B cell (primary cell): ENCODE measurements around the gene WDR82. TPM values are rescaled to one million over a fixed set of nuclear protein-coding genes. Genes with fewer than 3 reads are reported as not detected.

ENCODE experiments used
- ATAC-seq: fragments of 200-7000 bp; cut with Tn5 transposase; one replicate; pipeline ENCODE4 v1.10.0; 2021; ENCODE audit warnings: low read depth, mild to moderate bottlenecking, moderate number of reproducible peaks, moderate library complexity
- CTCF ChIA-PET: fragments of 350-600 bp; sonication (Branson Sonifier 250); formaldehyde crosslinking; loops from one replicate; lab custom pipeline; 2021; ENCODE audit warnings: antibody characterized with exemption, inconsistent platforms; lab: Charles Lee
- POLR2A ChIA-PET: fragments of 350-600 bp; sonication (Branson Sonifier 250); formaldehyde crosslinking; loops from one replicate; lab custom pipeline; 2021; ENCODE audit warnings: antibody characterized with exemption; lab: Charles Lee
- DNase-seq: peaks from one replicate; pipeline ENCODE4 v3.0.0; 2013
- H2AFZ ChIP-seq: 2 replicates; pipeline ENCODE4 v1.6.1; 2012; ENCODE audit warnings: mild to moderate bottlenecking, low read depth, low read length; ENCODE audit not compliant: insufficient read depth, poor library complexity, severe bottlenecking
- H3K27ac ChIP-seq, 2 donors: 1 replicate in 1 of 2; 2 replicates in 1 of 2; pipeline ENCODE4 v1.5.1; 2012 to 2013; ENCODE audit warnings: low read length in 2 of 2, mild to moderate bottlenecking in 2 of 2, moderate library complexity in 1 of 2
- H3K27me3 ChIP-seq, 4 experiments: fragments of 200-600 bp in 1 of 4; sonication (generic) in 1 of 4; replicated peaks in 1 of 4; 1 replicate in 2 of 4; 2 replicates in 2 of 4; pipeline versions ENCODE4 v1.6.1 to v1.7.0; 2013 to 2016; ENCODE audit warnings: low read length in 3 of 4, mild to moderate bottlenecking in 2 of 4, mixed read lengths in 1 of 4, moderate library complexity in 1 of 4; ENCODE audit not compliant: insufficient read depth in 4 of 4, control insufficient read depth in 3 of 4; ENCODE audit errors: control extremely low read depth in 1 of 4
- H3K36me3 ChIP-seq, 2 experiments: replicated peaks in 1 of 2; 1 replicate in 1 of 2; 2 replicates in 1 of 2; pipeline versions ENCODE4 v1.6.1 to v1.7.1; 2013; ENCODE audit warnings: low read length in 1 of 2; ENCODE audit not compliant: insufficient read depth in 2 of 2, control insufficient read depth in 1 of 2; ENCODE audit errors: control extremely low read depth in 1 of 2, extremely low read depth in 1 of 2
- H3K4me1 ChIP-seq, 2 donors: fragments of 200-600 bp in 1 of 2; sonication (generic) in 1 of 2; 1 replicate in 1 of 2; 2 replicates in 1 of 2; pipeline versions ENCODE4 v1.5.1 to v1.6.1; 2013 to 2017; ENCODE audit warnings: low read length in 2 of 2; ENCODE audit not compliant: control insufficient read depth in 2 of 2, insufficient read depth in 2 of 2
- H3K4me2 ChIP-seq: replicated peaks from 2 replicates; pipeline ENCODE3; 2012; ENCODE audit warnings: mild to moderate bottlenecking, low read depth, low read length; ENCODE audit not compliant: poor library complexity, severe bottlenecking
- H3K4me3 ChIP-seq, 5 experiments: fragments of 200-600 bp in 1 of 5; sonication (generic) in 1 of 5; 1 replicate in 3 of 5; 2 replicates in 2 of 5; pipeline versions ENCODE4 v1.5.1 to v1.7.0; 2011 to 2016; ENCODE audit warnings: low read length in 4 of 5, mild to moderate bottlenecking in 4 of 5, low read depth in 2 of 5, control low read depth in 1 of 5, moderate library complexity in 1 of 5; ENCODE audit not compliant: insufficient read depth in 1 of 5; ENCODE audit errors: control extremely low read depth in 1 of 5, extremely low read depth in 1 of 5
- H3K79me2 ChIP-seq: fragments of 200-600 bp; sonication (generic); one replicate; pipeline ENCODE4 v1.6.0; 2016; ENCODE audit warnings: low read length; ENCODE audit not compliant: control insufficient read depth, insufficient read depth
- H3K9ac ChIP-seq: fragments of 200-600 bp; sonication (generic); 2 replicates; pipeline ENCODE4 v1.6.1; 2017; ENCODE audit warnings: mild to moderate bottlenecking, low read length, moderate library complexity
- H3K9me3 ChIP-seq, 3 donors: one replicate each; pipeline versions ENCODE4 v1.6.1 to v1.7.1; 2013; ENCODE audit warnings: low read length in 2 of 3; ENCODE audit not compliant: control insufficient read depth in 2 of 3, insufficient read depth in 1 of 3; ENCODE audit errors: control extremely low read depth in 1 of 3
- H4K20me1 ChIP-seq: 2 replicates; pipeline ENCODE4 v1.6.0; 2012; ENCODE audit warnings: mild to moderate bottlenecking, low read length; ENCODE audit not compliant: insufficient read depth, control insufficient read depth, poor library complexity, severe bottlenecking
- H3K27ac Mint-ChIP-seq: one replicate; pipeline ENCODE4 v1.8.0; 2021; ENCODE audit warnings: mixed read lengths
- H3K27me3 Mint-ChIP-seq: one replicate; pipeline ENCODE4 v1.8.0; 2021; ENCODE audit warnings: mixed read lengths
- H3K4me1 Mint-ChIP-seq: one replicate; pipeline ENCODE4 v1.8.0; 2021; ENCODE audit warnings: mixed read lengths
- H3K4me3 Mint-ChIP-seq: one replicate; pipeline ENCODE4 v1.8.0; 2021; ENCODE audit warnings: mixed read lengths
- H3K9me3 Mint-ChIP-seq: one replicate; pipeline ENCODE4 v1.8.0; 2022; ENCODE audit warnings: mixed read lengths; ENCODE audit not compliant: insufficient read depth
- CTCF ChIP-seq: fragments of 200-600 bp; IDR thresholded peaks from one replicate; pipeline ENCODE4 v1.8.0; 2022; ENCODE audit warnings: antibody characterized with exemption, mild to moderate bottlenecking
- EZH2 ChIP-seq: IDR thresholded peaks from 2 replicates; pipeline ENCODE4 v1.6.1; 2012; ENCODE audit warnings: borderline replicate concordance, low read depth, mild to moderate bottlenecking, moderate library complexity, low read length; ENCODE audit not compliant: insufficient read depth, poor library complexity, severe bottlenecking
- WGBS: methylation state at CpG from one replicate; pipeline ENCODE4 v1.1.5; 2013; ENCODE audit warnings: missing lambda C conversion rate; ENCODE audit not compliant: insufficient coverage; 5-methylcytosine and 5-hydroxymethylcytosine counted together
- intact Hi-C: fragments of 100-400 bp; cut with micrococcal nuclease; formaldehyde crosslinking; loops from one replicate; pipeline ENCODE4 v1.10.0; 2022
- polyA plus RNA-seq: library from polyadenylated mRNA; depleted of rRNA; stranded (reverse); fragments of >200 nt; gene quantifications from 2 replicates; pipeline ENCODE4 v1.2.3, GENCODE V29; 2012
- total RNA-seq, 2 donors: library from RNA; stranded (reverse); fragments of 120-200 nt in 1 of 2; gene quantifications; 1 replicate in 1 of 2; 2 replicates in 1 of 2; pipeline versions ENCODE4 v1.2.3 to v1.2.4, GENCODE V29; 2013 to 2022

The WDR82 gene
- total and polyA plus RNA-seq, 2 donors (not counting 1 experiment from before 2014, with no cell fraction given), result 27.8 to 101 TPM

GRCh38 chr3:52248816-52249547, 29.5 kb downstream of the WDR82 start:
- Histone ChIP-seq H2AFZ (no peak overlapping the region), H3K9me3 (no peaks in the 10 kb centered on the region), H4K20me1 (peaks cover 5% of the 10 kb centered on the region), H3K79me2 (no peaks in the 10 kb centered on the region), H3K4me2 (no peak overlapping the region), H3K27ac (peak overlapping the region in 1 of 2 donors; percentile 9), H3K4me3 (no peak overlapping the region), H3K36me3 (peaks cover 0 to 34% of the 10 kb centered on the region in 2 experiments), H3K9ac (no peak overlapping the region), H3K27me3 (no peaks in the 10 kb centered on the region), H3K4me1 (peaks cover 43 to 52% of the 10 kb centered on the region in 2 donors)
- intact Hi-C loops, result no loop called here
- no peak overlapping the region for H3K4me3 Mint-ChIP-seq
- H3K27me3 Mint-ChIP-seq, result no peaks in the 10 kb centered on the region
- peaks cover 58% of the 10 kb centered on the region for H3K4me1 Mint-ChIP-seq
- CTCF ChIA-PET, result interaction anchor here (0.5 to 2.4 kb wide), 4 partner anchors 15 to 90 kb away, joined by 4 to 13 read pairs (median 5); no protein-coding TSS in a partner anchor
- ATAC-seq (no peak), DNase-seq (no peak)
- POLR2A ChIA-PET, result interaction anchor here (0.9 to 1.3 kb wide), 3 partner anchors 10 to 31 kb away, joined by 4 to 6 read pairs (median 5); partner anchors contain the start of genes TWF2 and WDR82
- no peaks in the 10 kb centered on the region for H3K9me3 Mint-ChIP-seq
- 91% methylated on average over 10 of the region's 10 CpGs for WGBS
- no peak for TF ChIP-seq EZH2
- no peak for TF ChIP-seq CTCF
- H3K27ac Mint-ChIP-seq, result peak overlapping the region; percentile 39

- ATAC-seq (no peak), DNase-seq (no peak)
- peak overlapping the region; percentile 76 for H3K27ac Mint-ChIP-seq
- CTCF ChIA-PET, result interaction anchor here (0.5 to 2.4 kb wide), 3 partner anchors 16 to 38 kb away, joined by 4 to 13 read pairs (median 6); no protein-coding TSS in a partner anchor
- no peaks in the 10 kb centered on the region for H3K9me3 ChIP-seq
- peaks cover 0 to 33% of the 10 kb centered on the region in 2 experiments for H3K36me3 ChIP-seq
- H3K9ac ChIP-seq, result no peak overlapping the region
- H3K9me3 Mint-ChIP-seq, result no peaks in the 10 kb centered on the region
- H2AFZ ChIP-seq, result no peak overlapping the region
- H3K27me3 Mint-ChIP-seq, result no peaks in the 10 kb centered on the region
- no peak overlapping the region for H3K4me3 Mint-ChIP-seq
- peaks cover 43 to 52% of the 10 kb centered on the region in 2 donors for H3K4me1 ChIP-seq
- POLR2A ChIA-PET, result interaction anchor here (0.7 to 1.3 kb wide), 3 partner anchors 9 to 93 kb away, joined by 4 to 6 read pairs (median 5); partner anchors contain the start of genes TWF2 and WDR82
- H4K20me1 ChIP-seq, result no peaks in the 10 kb centered on the region
- H3K27me3 ChIP-seq, result no peaks in the 10 kb centered on the region
- H3K4me1 Mint-ChIP-seq, result peaks cover 58% of the 10 kb centered on the region
- H3K4me3 ChIP-seq, result no peak overlapping the region
- no peaks in the 10 kb centered on the region for H3K79me2 ChIP-seq
- H3K27ac ChIP-seq, result peak overlapping the region; percentile 2 to 40
- no peak overlapping the region for H3K4me2 ChIP-seq
- 98% methylated on average over 10 of the region's 10 CpGs for WGBS
- TF ChIP-seq CTCF (no peak), EZH2 (no peak)
- intact Hi-C loops, result no loop called here
Measured at GRCh38 chr3:52248165-52248541, 30.3 kb downstream of the WDR82 start.
